H1 (cell line): ENCODE measurements around the gene PDGFD.

ENCODE experiments used
- BCL11A ChIP-seq, 2 experiments: IDR thresholded peaks; one replicate each; pipeline ENCODE4 v1.6.1; 2011; ENCODE audit warnings: low read depth in 2 of 2, low read length in 2 of 2, mild to moderate bottlenecking in 2 of 2
- BRCA1 ChIP-seq: IDR thresholded peaks from 2 replicates; pipeline ENCODE4 v1.6.1; 2012; ENCODE audit warnings: low read depth, low read length, improper control_type of control experiment
- CBX5 ChIP-seq: fragments of 300-800, 300-1000 bp; sonication (generic); IDR thresholded peaks from 2 replicates; pipeline ENCODE4 v1.7.1; 2016; ENCODE audit warnings: antibody characterized with exemption, low read length, low read depth
- CHD2 ChIP-seq: IDR thresholded peaks from 2 replicates; pipeline ENCODE4 v1.6.1; 2012; ENCODE audit warnings: low read length, improper control_type of control experiment
- EP300 ChIP-seq, 2 experiments: IDR thresholded peaks; 1 replicate in 1 of 2; 2 replicates in 1 of 2; pipeline ENCODE4 v1.6.1; 2011 to 2012; ENCODE audit warnings: low read depth in 2 of 2, low read length in 2 of 2, mild to moderate bottlenecking in 2 of 2, borderline replicate concordance in 1 of 2, inconsistent platforms in 1 of 2, moderate library complexity in 1 of 2
- EZH2 ChIP-seq: fragments of 200-600 bp; sonication (generic); IDR thresholded peaks from 2 replicates; pipeline ENCODE4 v1.7.1; 2012; ENCODE audit warnings: low read depth, mild to moderate bottlenecking, moderate library complexity, low read length, inconsistent platforms; ENCODE audit not compliant: severe bottlenecking
- JUN ChIP-seq: IDR thresholded peaks from 2 replicates; pipeline ENCODE4 v1.6.1; 2011; ENCODE audit warnings: low read depth, mild to moderate bottlenecking, improper control_type of control experiment, low read length
- MAX ChIP-seq: IDR thresholded peaks from 2 replicates; pipeline ENCODE4 v1.6.1; 2012; ENCODE audit warnings: inconsistent platforms
- RFX5 ChIP-seq: IDR thresholded peaks from 2 replicates; pipeline ENCODE4 v1.6.1; 2011; ENCODE audit warnings: low read depth, low read length, improper control_type of control experiment, borderline replicate concordance
- RNF2 ChIP-seq: fragments of 200-900, 300-1000 bp; sonication (generic); IDR thresholded peaks from 2 replicates; pipeline ENCODE4 v1.7.1; 2016; ENCODE audit warnings: borderline replicate concordance, low read depth, mild to moderate bottlenecking, antibody characterized with exemption, low read length; ENCODE audit not compliant: poor library complexity, severe bottlenecking; ENCODE audit errors: missing control alignments
- SP1 ChIP-seq: IDR thresholded peaks from 2 replicates; pipeline ENCODE4 v1.6.1; 2011; ENCODE audit warnings: low read depth, low read length
- TBP ChIP-seq: IDR thresholded peaks from 2 replicates; pipeline ENCODE4 v1.6.1; 2011; ENCODE audit warnings: low read depth, low read length, improper control_type of control experiment
- TF ChIP-seq, protein P1 (sequence below), 3 experiments: IDR thresholded peaks; 1 replicate in 2 of 3; 2 replicates in 1 of 3; pipeline versions ENCODE4 v1.5.1 to v1.6.1; 2011; ENCODE audit warnings: low read length in 3 of 3, mild to moderate bottlenecking in 3 of 3, inconsistent platforms in 2 of 3, low read depth in 1 of 3, moderate library complexity in 1 of 3; ENCODE audit not compliant: insufficient read depth in 1 of 3; ENCODE audit errors: control extremely low read depth in 1 of 3

DNA sequence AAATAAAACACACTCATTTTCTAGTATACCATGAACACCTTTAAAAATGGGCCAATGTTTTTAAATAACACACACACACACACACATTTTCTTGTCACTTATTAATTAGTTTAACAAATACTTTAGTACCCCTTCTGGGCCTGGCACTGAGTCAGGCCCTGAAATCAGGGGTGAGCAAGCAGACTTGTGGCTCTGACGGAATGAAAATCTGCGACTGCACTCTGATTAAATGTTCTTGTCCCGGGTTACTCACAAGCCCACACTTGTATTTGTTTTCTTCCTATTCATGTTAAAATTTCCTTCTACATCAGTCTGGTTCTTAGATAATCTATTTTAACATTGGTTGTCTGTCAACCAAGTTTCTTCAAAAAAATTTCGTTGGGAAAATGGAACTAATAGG lies 43.0 kb upstream of the PDGFD start:
- TF ChIP-seq EZH2, result no peak
- TF ChIP-seq, protein P1, sequence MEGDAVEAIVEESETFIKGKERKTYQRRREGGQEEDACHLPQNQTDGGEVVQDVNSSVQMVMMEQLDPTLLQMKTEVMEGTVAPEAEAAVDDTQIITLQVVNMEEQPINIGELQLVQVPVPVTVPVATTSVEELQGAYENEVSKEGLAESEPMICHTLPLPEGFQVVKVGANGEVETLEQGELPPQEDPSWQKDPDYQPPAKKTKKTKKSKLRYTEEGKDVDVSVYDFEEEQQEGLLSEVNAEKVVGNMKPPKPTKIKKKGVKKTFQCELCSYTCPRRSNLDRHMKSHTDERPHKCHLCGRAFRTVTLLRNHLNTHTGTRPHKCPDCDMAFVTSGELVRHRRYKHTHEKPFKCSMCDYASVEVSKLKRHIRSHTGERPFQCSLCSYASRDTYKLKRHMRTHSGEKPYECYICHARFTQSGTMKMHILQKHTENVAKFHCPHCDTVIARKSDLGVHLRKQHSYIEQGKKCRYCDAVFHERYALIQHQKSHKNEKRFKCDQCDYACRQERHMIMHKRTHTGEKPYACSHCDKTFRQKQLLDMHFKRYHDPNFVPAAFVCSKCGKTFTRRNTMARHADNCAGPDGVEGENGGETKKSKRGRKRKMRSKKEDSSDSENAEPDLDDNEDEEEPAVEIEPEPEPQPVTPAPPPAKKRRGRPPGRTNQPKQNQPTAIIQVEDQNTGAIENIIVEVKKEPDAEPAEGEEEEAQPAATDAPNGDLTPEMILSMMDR (IDR thresholded peaks at IDR 0.05; ENCODE audit: control extremely low read depth in 1 of 3, insufficient read depth in 1 of 3, low read depth in 1 of 3, low read length in 3 of 3), result no peak
- TF ChIP-seq EP300 (IDR thresholded peaks at IDR 0.05; ENCODE audit: borderline replicate concordance in 1 of 2, low read depth in 2 of 2, low read length in 2 of 2), result no peak
- no peak for TF ChIP-seq RNF2
- TF ChIP-seq RFX5, result no peak
- TF ChIP-seq MAX, result no peak
- no peak for TF ChIP-seq TBP
- TF ChIP-seq JUN, result no peak
- no peak for TF ChIP-seq BCL11A (IDR thresholded peaks at IDR 0.05; ENCODE audit: low read depth in 2 of 2, low read length in 2 of 2)
- no peak for TF ChIP-seq BRCA1
- no peak for TF ChIP-seq CHD2
- TF ChIP-seq CBX5, result no peak
- TF ChIP-seq SP1, result no peak
